WTC11 (cell line): ENCODE results near the gene WDSUB1. TPM values are rescaled to one million over a fixed set of nuclear protein-coding genes. Genes with fewer than 3 reads are reported as not detected.

ENCODE experiments used
- ATAC-seq: fragments of 200-7000 bp; cut with Tn5 transposase; 2 replicates; pipeline ENCODE4 v1.10.0; 2021; ENCODE audit warnings: mild to moderate bottlenecking, moderate library complexity
- CTCF ChIA-PET: fragments of 300-600 bp; sonication (Branson Sonifier 250); formaldehyde crosslinking; loops from one replicate; lab custom pipeline; 2021; ENCODE audit warnings: antibody characterized with exemption; lab: Charles Lee
- POLR2A ChIA-PET: fragments of 350-600 bp; sonication (Branson Sonifier 250); formaldehyde crosslinking; loops from one replicate; lab custom pipeline; 2021; ENCODE audit warnings: antibody characterized with exemption; lab: Charles Lee
- DNase-seq: peaks from one replicate; pipeline ENCODE4 v3.0.0; 2021; ENCODE audit warnings: low spot score
- H3K27ac Mint-ChIP-seq: 2 replicates; pipeline ENCODE4 v1.8.0; 2021; ENCODE audit warnings: mixed read lengths
- H3K27me3 Mint-ChIP-seq: 2 replicates; pipeline ENCODE4 v1.8.0; 2021; ENCODE audit warnings: low read depth, mild to moderate bottlenecking, moderate library complexity, mixed read lengths
- H3K36me3 Mint-ChIP-seq: 2 replicates; pipeline ENCODE4 v1.8.0; 2021; ENCODE audit warnings: mixed read lengths
- H3K4me1 Mint-ChIP-seq: 2 replicates; pipeline ENCODE4 v1.8.0; 2022; ENCODE audit warnings: mixed read lengths
- H3K4me3 Mint-ChIP-seq: 2 replicates; pipeline ENCODE4 v1.8.0; 2021; ENCODE audit warnings: mild to moderate bottlenecking, moderate library complexity, mixed read lengths
- H3K9me3 Mint-ChIP-seq: 2 replicates; pipeline ENCODE4 v1.8.0; 2021; ENCODE audit warnings: mixed read lengths
- ATF1 ChIP-seq: sonication (generic); formaldehyde crosslinking; IDR thresholded peaks from 2 replicates; pipeline ENCODE4 v1.8.1; 2023; ENCODE audit warnings: mild to moderate bottlenecking, moderate library complexity, missing genetic modification reagents
- CBFB ChIP-seq: sonication (generic); formaldehyde crosslinking; IDR thresholded peaks from 2 replicates; pipeline ENCODE4 v1.8.1; 2022; ENCODE audit warnings: mild to moderate bottlenecking, low read depth, missing genetic modification reagents
- ELF4 ChIP-seq: sonication (generic); formaldehyde crosslinking; IDR thresholded peaks from 2 replicates; pipeline ENCODE4 v1.8.1; 2022; ENCODE audit warnings: low read depth, mild to moderate bottlenecking, moderate library complexity, missing genetic modification reagents
- EMX1 ChIP-seq: fragments of 250-450 bp; sonication (Bioruptor Pico); IDR thresholded peaks from 2 replicates; pipeline ENCODE4 v1.8.0; 2021; ENCODE audit warnings: mild to moderate bottlenecking
- ESRRA ChIP-seq: sonication (generic); formaldehyde crosslinking; IDR thresholded peaks from 2 replicates; pipeline ENCODE4 v1.8.1; 2022; ENCODE audit warnings: mild to moderate bottlenecking, missing genetic modification reagents, borderline replicate concordance
- KAT7 ChIP-seq: sonication (generic); formaldehyde crosslinking; IDR thresholded peaks from 2 replicates; pipeline ENCODE4 v1.8.1; 2023; ENCODE audit warnings: missing genetic modification reagents, mild to moderate bottlenecking, borderline replicate concordance
- MYBL2 ChIP-seq: sonication (generic); formaldehyde crosslinking; IDR thresholded peaks from 2 replicates; pipeline ENCODE4 v1.8.1; 2023; ENCODE audit warnings: mild to moderate bottlenecking, moderate library complexity, missing genetic modification reagents
- OVOL2 ChIP-seq: fragments of 250-450 bp; sonication (Bioruptor Pico); IDR thresholded peaks from 2 replicates; pipeline ENCODE4 v1.9.0; 2021; ENCODE audit warnings: mild to moderate bottlenecking, borderline replicate concordance
- RORB ChIP-seq: fragments of 250-450 bp; sonication (Bioruptor Pico); IDR thresholded peaks from 2 replicates; pipeline ENCODE4 v1.9.0; 2021; ENCODE audit warnings: mild to moderate bottlenecking
- SMAD3 ChIP-seq: sonication (generic); formaldehyde crosslinking; IDR thresholded peaks from 2 replicates; pipeline ENCODE4 v1.8.0; 2022; ENCODE audit warnings: missing genetic modification reagents, mild to moderate bottlenecking, borderline replicate concordance
- TCF7 ChIP-seq: sonication (generic); formaldehyde crosslinking; IDR thresholded peaks from 2 replicates; pipeline ENCODE4 v1.8.0; 2022; ENCODE audit warnings: mild to moderate bottlenecking, low read depth, missing genetic modification reagents, moderate library complexity
- ZBTB21 ChIP-seq: sonication (generic); formaldehyde crosslinking; IDR thresholded peaks from 2 replicates; pipeline ENCODE4 v1.8.1; 2023; ENCODE audit warnings: mild to moderate bottlenecking, missing genetic modification reagents, borderline replicate concordance
- ZNF219 ChIP-seq: sonication (generic); formaldehyde crosslinking; IDR thresholded peaks from 2 replicates; pipeline ENCODE4 v1.8.0; 2023; ENCODE audit warnings: missing genetic modification reagents, mild to moderate bottlenecking, borderline replicate concordance
- ZNF263 ChIP-seq: sonication (generic); formaldehyde crosslinking; IDR thresholded peaks from 2 replicates; pipeline ENCODE4 v1.8.1; 2022; ENCODE audit warnings: low read depth, mild to moderate bottlenecking, moderate library complexity, missing genetic modification reagents
- ZNF671 ChIP-seq: fragments of 250-450 bp; sonication (Bioruptor Pico); IDR thresholded peaks from 2 replicates; pipeline ENCODE4 v1.8.0; 2021; ENCODE audit warnings: mild to moderate bottlenecking
- total RNA-seq: library from RNA; stranded (reverse); gene quantifications from 3 replicates; pipeline ENCODE4 v1.2.3, GENCODE V29; 2021
- TF ChIP-seq, protein P1 (sequence below): sonication (generic); formaldehyde crosslinking; IDR thresholded peaks from 2 replicates; pipeline ENCODE4 v1.8.1; 2023; ENCODE audit warnings: mild to moderate bottlenecking, missing genetic modification reagents, borderline replicate concordance
- TF ChIP-seq, protein P2 (sequence below): sonication (generic); formaldehyde crosslinking; IDR thresholded peaks from 2 replicates; pipeline ENCODE4 v1.8.0; 2023; ENCODE audit warnings: missing genetic modification reagents, mild to moderate bottlenecking, borderline replicate concordance
- TF ChIP-seq, protein P3 (sequence below): sonication (generic); formaldehyde crosslinking; IDR thresholded peaks from 2 replicates; pipeline ENCODE4 v1.8.1; 2022; ENCODE audit warnings: mild to moderate bottlenecking, missing genetic modification reagents, moderate library complexity, borderline replicate concordance
- TF ChIP-seq, protein P4 (sequence below): sonication (generic); formaldehyde crosslinking; conservative IDR thresholded peaks from 2 replicates; pipeline ENCODE4 v1.8.1; 2022; ENCODE audit warnings: mild to moderate bottlenecking, missing genetic modification reagents

WDSUB1 gene
- total RNA-seq, 1 experiment from 2014 or later = 5.8 TPM

DNA sequence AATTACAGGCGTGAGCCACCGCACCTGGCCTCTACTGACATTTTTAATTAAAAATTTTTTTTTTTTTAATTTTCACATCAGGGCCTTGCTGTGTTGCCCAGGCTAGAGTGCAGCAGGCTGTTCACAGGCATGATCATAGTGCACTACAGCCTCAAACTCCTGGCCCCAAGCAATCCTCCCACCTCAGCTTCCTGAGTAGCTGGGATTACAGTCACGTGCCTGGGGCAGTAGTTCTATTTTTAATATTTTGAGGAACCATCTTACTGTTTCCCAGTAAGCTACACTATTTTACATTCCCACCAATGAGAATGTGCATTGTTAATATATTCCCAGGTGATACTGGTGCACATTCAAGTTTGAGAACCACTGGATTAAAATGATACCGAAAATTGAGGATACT is 92.7 kb downstream of the WDSUB1 start:
- ChIA-PET CTCF (no interaction called here), POLR2A (no interaction called here)
- Mint-ChIP-seq H3K4me3 (no peak overlapping the region), H3K27ac (no peak overlapping the region), H3K36me3 (no peaks in the 10 kb centered on the region), H3K9me3 (no peaks in the 10 kb centered on the region), H3K27me3 (no peaks in the 10 kb centered on the region), H3K4me1 (no peaks in the 10 kb centered on the region)
- DNase-seq = no peak
- ATAC-seq = no peak
- no peak for TF ChIP-seq OVOL2
- TF ChIP-seq ZNF263 (CRISPR knock-in tag) = no peak
- TF ChIP-seq, protein P1, sequence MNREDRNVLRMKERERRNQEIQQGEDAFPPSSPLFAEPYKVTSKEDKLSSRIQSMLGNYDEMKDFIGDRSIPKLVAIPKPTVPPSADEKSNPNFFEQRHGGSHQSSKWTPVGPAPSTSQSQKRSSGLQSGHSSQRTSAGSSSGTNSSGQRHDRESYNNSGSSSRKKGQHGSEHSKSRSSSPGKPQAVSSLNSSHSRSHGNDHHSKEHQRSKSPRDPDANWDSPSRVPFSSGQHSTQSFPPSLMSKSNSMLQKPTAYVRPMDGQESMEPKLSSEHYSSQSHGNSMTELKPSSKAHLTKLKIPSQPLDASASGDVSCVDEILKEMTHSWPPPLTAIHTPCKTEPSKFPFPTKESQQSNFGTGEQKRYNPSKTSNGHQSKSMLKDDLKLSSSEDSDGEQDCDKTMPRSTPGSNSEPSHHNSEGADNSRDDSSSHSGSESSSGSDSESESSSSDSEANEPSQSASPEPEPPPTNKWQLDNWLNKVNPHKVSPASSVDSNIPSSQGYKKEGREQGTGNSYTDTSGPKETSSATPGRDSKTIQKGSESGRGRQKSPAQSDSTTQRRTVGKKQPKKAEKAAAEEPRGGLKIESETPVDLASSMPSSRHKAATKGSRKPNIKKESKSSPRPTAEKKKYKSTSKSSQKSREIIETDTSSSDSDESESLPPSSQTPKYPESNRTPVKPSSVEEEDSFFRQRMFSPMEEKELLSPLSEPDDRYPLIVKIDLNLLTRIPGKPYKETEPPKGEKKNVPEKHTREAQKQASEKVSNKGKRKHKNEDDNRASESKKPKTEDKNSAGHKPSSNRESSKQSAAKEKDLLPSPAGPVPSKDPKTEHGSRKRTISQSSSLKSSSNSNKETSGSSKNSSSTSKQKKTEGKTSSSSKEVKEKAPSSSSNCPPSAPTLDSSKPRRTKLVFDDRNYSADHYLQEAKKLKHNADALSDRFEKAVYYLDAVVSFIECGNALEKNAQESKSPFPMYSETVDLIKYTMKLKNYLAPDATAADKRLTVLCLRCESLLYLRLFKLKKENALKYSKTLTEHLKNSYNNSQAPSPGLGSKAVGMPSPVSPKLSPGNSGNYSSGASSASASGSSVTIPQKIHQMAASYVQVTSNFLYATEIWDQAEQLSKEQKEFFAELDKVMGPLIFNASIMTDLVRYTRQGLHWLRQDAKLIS (CRISPR knock-in tag) = no peak
- no peak for TF ChIP-seq ZNF671 (CRISPR knock-in tag)
- no peak for TF ChIP-seq ZBTB21
- TF ChIP-seq, protein P2, sequence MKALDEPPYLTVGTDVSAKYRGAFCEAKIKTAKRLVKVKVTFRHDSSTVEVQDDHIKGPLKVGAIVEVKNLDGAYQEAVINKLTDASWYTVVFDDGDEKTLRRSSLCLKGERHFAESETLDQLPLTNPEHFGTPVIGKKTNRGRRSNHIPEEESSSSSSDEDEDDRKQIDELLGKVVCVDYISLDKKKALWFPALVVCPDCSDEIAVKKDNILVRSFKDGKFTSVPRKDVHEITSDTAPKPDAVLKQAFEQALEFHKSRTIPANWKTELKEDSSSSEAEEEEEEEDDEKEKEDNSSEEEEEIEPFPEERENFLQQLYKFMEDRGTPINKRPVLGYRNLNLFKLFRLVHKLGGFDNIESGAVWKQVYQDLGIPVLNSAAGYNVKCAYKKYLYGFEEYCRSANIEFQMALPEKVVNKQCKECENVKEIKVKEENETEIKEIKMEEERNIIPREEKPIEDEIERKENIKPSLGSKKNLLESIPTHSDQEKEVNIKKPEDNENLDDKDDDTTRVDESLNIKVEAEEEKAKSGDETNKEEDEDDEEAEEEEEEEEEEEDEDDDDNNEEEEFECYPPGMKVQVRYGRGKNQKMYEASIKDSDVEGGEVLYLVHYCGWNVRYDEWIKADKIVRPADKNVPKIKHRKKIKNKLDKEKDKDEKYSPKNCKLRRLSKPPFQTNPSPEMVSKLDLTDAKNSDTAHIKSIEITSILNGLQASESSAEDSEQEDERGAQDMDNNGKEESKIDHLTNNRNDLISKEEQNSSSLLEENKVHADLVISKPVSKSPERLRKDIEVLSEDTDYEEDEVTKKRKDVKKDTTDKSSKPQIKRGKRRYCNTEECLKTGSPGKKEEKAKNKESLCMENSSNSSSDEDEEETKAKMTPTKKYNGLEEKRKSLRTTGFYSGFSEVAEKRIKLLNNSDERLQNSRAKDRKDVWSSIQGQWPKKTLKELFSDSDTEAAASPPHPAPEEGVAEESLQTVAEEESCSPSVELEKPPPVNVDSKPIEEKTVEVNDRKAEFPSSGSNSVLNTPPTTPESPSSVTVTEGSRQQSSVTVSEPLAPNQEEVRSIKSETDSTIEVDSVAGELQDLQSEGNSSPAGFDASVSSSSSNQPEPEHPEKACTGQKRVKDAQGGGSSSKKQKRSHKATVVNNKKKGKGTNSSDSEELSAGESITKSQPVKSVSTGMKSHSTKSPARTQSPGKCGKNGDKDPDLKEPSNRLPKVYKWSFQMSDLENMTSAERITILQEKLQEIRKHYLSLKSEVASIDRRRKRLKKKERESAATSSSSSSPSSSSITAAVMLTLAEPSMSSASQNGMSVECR = no peak
- TF ChIP-seq TCF7 (CRISPR knock-in tag) = no peak
- no peak for TF ChIP-seq EMX1 (CRISPR knock-in tag)
- no peak for TF ChIP-seq SMAD3 (CRISPR knock-in tag)
- TF ChIP-seq MYBL2 (CRISPR knock-in tag) = no peak

DNA sequence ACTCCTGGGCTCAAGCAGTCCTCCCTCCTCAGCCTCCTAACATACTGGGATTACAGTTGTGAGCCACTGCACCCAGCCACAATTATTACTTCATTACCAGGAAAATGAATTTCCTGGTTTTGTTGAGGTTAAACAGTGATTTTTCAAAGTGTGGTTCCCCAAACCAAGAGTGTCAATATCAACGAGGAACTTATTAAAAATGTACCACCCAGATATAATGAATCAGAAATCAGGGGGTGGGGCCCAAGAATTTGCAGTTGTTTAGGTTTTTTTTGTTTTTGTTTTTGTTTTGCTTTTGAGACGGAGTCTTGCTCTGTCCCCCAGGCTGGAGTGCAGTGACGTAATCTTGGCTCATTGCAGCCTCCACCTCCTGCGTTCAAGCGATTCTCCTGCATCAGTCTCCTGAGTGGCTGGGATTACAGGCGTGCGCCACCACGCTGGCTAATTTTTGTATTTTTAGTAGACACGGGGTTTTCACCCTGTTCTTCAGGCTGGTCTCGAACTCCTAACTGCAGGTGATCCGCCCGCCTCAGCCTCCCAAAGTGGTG is 94.1 kb downstream of the WDSUB1 start:
- Mint-ChIP-seq H3K27ac (no peak overlapping the region), H3K4me1 (no peaks in the 10 kb centered on the region), H3K4me3 (no peak overlapping the region), H3K9me3 (no peaks in the 10 kb centered on the region), H3K27me3 (no peaks in the 10 kb centered on the region), H3K36me3 (no peaks in the 10 kb centered on the region)
- ChIA-PET CTCF (no interaction called here), POLR2A (no interaction called here)
- TF ChIP-seq KAT7 (CRISPR knock-in tag) (no peak), RORB (CRISPR knock-in tag) (no peak), ESRRA (CRISPR knock-in tag) (no peak), ZNF219 (CRISPR knock-in tag) (no peak), CBFB (no peak), ELF4 (CRISPR knock-in tag) (no peak), ATF1 (CRISPR knock-in tag) (no peak)
- TF ChIP-seq, protein P3, sequence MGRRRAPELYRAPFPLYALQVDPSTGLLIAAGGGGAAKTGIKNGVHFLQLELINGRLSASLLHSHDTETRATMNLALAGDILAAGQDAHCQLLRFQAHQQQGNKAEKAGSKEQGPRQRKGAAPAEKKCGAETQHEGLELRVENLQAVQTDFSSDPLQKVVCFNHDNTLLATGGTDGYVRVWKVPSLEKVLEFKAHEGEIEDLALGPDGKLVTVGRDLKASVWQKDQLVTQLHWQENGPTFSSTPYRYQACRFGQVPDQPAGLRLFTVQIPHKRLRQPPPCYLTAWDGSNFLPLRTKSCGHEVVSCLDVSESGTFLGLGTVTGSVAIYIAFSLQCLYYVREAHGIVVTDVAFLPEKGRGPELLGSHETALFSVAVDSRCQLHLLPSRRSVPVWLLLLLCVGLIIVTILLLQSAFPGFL (CRISPR knock-in tag) = no peak
- TF ChIP-seq, protein P4, sequence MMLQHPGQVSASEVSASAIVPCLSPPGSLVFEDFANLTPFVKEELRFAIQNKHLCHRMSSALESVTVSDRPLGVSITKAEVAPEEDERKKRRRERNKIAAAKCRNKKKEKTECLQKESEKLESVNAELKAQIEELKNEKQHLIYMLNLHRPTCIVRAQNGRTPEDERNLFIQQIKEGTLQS = no peak
- no peak for DNase-seq
- no peak for ATAC-seq
